Erythroblast (primary cell): ENCODE measurements around the gene KRTAP23-1.

Experiments used
- DNase-seq, 2 experiments: peaks; one replicate each; lab custom pipeline; 2025; lab: John Stamatoyannopoulos, UW
- GATA1 ChIP-seq: IDR thresholded peaks from 2 replicates; pipeline ENCODE4 v1.6.1; 2011; ENCODE audit warnings: low read depth, mild to moderate bottlenecking, control low read depth, low read length, moderate library complexity
- POLR2A ChIP-seq: IDR thresholded peaks from 2 replicates; pipeline ENCODE4 v1.6.1; 2011; ENCODE audit warnings: mild to moderate bottlenecking, low read length

The KRTAP23-1 gene, protein sequence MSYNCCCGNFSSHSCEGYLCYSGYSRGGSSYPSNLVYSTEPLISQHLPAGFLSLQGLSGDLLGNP

DNA sequence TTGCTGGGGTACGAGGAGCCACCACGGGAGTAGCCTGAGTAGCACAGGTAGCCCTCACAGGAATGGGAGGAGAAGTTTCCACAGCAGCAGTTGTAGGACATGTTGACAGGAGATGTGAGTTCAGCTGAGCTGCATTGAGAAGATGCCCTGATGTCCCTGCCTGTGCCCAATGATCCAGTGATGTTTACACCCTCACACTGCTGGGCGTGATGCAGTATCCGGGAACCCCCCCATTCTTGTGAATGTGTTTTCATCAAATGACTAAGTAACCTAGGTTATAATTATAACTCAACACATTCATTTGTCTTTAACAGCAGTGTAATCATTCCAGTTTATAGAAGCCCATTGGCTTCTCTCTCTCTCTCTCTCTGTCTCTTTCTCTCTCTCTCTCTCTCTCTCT, at the start of gene KRTAP23-1:
TSS of gene KRTAP23-1 (minus strand) at position 101 of the 400 bp plus-strand sequence. CDS start at position 101, 0 bp downstream.
- TF ChIP-seq GATA1: no peak
- TF ChIP-seq POLR2A: no peak
- DNase-seq: no peak

DNA sequence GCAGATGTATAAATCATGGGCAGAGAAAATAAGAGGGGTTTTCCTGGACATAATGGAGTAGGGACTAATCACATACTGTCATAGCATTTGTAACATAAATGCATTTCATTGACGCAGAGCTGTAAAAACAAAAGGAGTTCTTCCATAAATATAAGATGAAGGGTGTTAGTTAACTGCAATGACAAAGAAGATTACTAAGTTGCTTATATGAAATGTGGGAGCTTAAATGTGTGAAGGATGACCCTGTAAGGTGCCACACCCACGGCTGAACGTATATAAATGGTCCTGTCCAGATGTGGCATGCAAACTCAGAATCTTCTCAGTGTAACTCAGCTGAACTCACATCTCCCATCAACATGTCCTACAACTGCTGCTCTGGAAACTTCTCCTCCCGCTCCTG, 47.3 kb upstream of the KRTAP23-1 start, which contains the start of gene KRTAP13-1:
TSS of gene KRTAP13-1 (plus strand) at position 301 of the 400 bp plus-strand sequence. CDS start at position 357, 56 bp downstream.
- no peak for TF ChIP-seq POLR2A
- TF ChIP-seq GATA1: no peak
- DNase-seq: no peak

DNA sequence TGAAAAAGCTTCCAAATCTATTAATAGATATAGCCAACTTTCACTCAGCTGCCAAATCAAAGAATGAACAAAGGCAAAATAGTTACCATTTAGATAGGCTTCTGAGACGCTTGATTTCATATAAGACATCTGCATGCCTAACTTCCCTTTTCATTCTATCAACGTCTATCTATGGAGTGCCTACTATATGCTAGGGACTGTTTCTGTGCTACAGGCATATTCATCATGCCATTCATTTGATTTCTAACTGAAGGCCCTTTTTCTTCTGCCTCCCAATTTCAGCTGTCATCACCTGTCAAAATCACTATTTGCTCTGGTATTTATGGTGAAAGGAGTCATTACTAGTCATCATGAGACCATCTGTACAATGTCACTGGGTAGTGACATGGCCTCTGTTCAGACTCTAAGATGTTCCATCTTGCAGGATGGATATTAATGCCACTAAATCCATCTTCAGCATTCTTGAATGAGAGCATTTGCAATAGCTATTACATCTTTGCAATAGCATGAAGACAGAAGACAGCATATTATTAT, 43.2 kb upstream of the KRTAP23-1 start:
- DNase-seq: no peak
- no peak for TF ChIP-seq POLR2A
- no peak for TF ChIP-seq GATA1

DNA sequence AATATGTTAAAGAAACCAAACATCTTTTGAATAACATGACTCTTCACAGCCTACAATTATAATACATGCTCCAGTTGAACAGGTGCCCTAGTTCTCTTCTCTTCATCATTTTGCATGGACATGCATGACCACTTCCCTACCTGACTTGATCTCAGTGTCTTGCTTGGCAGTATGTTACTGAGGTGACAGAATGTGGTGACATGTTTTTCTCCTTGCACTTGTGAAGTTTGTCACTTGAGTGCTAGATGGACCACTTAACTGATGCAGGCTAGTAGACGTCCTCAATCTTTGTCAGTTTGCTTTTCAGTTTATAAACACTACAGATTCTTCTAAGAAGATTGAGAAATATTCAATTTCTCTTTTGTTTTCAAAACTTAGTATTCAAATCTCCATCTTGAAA, 33.8 kb upstream of the KRTAP23-1 start:
- no peak for DNase-seq
- TF ChIP-seq GATA1 (no peak), POLR2A (no peak)

DNA sequence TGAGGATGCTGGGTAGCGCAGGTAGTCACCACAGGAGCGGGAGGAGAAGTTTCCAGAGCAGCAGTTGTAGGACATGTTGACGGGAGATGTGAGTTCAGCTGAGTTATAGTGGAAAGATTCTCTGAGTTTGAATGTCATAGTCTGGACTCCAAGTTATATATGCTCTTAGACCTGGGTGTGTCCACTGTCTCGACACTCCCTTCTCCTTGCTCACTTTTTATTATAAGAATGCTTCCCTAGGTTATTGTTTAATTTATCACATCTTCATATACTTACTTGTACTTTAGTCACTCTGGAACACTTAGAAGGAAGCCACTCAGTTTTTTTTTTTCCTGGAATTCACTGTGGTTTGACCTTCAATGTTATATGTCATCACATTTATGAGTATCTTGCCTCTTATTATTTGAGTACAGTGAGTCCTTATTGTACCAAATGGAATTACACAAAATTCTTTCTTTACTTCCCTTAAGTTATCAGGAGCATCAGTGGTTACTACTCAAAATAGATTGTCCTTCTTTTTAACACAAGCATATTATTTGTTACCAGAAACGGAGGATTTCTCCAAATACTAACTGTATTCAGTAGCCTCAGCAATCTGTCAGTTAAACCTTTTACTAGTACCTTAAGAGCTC, 23.8 kb upstream of the KRTAP23-1 start, which contains the start of gene KRTAP13-2:
TSS of gene KRTAP13-2 (minus strand) at position 133 of the 632 bp plus-strand sequence. CDS start at position 75, 58 bp downstream.
- DNase-seq: no peak
- no peak for TF ChIP-seq GATA1
- TF ChIP-seq POLR2A: no peak

DNA sequence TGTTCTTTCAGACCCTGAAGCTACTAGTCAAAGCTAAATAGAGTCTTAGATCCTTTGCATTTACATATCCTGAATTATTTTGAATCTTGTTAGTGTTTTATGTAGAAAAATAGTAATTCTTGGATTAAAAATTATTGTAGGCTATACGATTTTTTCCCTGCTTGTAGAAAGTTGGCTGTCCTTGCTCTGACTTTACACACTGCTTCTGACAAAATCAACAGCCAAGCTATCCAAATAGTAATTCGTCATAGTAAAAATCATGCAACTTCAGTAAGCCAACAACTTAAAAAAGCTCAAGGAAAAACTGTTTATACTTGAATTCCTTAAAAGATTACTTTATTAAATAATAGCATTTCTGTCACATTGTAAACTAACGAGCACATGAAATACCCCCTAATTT, 7.5 kb upstream of the KRTAP23-1 start:
- no peak for DNase-seq
- no peak for TF ChIP-seq POLR2A
- no peak for TF ChIP-seq GATA1

DNA sequence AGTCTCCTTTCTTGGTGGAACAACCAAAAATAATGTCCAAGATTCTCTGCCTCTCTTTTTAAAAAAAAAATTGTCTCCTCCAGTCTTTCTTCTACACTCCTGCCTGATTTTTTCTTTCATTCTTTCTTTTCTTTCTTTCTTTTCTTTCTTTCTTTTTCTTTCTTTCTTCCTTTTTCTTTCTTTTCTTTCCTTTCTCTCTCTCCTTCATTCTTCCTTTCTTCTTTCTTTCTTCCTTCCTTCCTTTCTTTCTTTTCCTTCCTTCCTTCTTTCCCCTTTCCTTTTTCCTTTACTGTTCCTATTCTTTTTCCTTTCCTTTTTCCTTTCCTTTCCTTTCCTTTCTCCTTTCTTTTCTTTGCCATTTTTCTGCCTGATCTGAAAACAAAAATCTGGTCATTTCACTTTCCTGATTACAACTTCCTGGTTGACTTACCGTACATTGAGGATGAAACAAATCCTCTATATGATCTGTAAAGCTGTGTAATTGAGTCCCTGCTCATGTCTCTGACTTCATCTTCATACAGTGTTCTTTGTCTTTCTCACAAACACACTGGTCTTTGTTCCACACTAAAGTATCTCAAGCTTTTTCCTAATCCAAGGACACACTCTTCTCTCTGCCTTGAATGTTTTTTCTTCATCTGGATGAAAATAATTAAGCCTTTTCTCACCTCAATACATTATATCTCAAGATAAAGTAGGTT, 6.1 kb upstream of the KRTAP23-1 start:
- no peak for DNase-seq
- TF ChIP-seq GATA1: no peak
- no peak for TF ChIP-seq POLR2A

DNA sequence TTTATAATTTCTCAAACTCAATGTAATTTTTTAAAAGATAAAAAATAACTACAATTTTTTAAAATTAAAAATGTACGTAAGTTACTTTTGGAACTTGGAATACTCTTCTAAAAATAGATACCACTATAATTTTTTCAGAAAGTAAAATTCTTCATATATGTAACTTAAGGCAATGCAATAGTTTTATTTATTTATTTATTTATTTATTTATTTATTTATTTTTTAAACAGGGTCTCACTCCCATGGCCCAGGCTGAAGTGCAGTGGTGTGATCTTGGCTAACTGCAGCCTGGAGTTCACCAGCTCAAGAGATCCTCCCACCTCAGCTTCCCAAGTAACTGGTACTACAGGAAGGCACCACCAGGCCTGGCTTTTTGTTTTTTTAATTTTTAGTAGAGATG, 3.1 kb upstream of the KRTAP23-1 start:
- DNase-seq: no peak
- TF ChIP-seq POLR2A (no peak), GATA1 (no peak)

DNA sequence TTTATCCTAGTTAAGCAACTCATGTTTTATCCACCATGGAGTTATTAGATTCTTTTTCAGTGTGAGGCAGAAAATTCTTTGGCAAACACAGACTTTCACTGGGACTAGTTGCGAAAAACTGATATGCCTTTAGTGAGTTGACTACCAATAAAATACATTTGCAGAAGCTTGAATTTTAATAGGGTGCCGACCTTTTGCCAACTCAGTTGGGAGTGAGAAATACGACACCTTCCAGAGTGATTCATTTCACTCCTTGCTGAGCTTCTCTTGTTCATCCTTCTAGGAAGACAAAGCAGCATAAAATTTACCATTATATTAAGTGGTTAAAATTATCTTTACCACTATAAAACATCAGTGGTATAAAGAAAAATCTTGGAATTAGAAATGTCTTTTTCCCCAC, 1.2 kb upstream of the KRTAP23-1 start:
- no peak for DNase-seq
- TF ChIP-seq GATA1 (no peak), POLR2A (no peak)

DNA sequence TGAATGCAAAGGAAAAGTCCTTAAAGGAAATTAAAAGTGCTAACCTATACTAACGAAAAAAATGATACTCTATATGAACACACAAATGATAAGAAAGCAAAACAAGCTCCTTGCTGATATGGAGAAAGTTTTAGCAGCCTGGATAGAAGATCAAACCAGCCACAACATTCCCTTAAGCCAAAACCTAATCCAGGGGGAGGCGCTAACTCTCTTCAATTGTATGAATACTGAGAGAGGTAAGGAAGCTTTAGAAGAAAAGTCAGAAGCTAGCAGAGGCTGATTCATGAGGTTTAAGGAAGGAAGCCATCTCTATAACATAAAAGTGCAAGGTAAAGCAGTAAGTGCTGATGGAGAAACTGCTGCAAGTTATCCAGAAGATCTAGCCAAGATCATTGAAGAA, 3.4 kb downstream of the KRTAP23-1 start:
- DNase-seq: no peak

DNA sequence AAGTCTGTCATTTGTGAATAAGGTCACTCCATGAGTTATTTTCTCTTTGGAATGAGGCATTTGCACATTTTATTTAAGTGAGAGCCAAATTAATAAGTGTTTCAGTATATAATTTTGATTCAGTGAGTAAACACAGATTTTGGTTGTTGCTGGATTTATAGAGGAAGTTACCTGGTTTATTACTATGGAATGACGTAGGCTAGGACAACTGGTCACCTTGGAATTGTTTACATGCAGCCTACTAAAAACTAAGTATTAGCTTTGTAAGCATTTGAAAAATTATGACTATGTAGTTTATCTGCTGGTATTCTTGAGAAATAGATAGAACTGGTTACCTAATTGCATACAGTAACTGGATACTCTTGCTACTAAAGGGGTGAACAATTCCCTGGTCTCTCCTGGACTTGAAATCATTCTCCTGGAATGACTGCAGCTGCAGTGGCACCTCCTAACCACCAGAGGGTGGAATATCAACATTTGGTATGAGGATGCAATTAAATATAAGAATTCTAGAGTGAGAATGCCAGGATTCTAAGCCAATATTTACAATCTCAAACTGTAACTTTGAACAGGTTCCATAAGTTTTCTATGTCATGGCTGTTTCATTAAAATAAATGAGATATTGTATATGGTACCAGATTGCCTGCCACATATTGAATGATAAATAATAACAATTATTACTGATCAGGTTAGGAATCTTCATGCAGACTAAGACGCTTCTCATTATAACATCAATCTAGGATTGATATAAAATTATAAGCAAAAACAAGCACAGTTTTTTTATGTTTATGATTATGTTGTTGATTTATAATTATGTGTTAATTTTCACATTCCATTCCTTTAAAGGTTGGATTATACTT, 7.5 kb downstream of the KRTAP23-1 start:
- DNase-seq: peak; percentile 6 to 36
- TF ChIP-seq GATA1: no peak
- TF ChIP-seq POLR2A: no peak

More for the DNA sequence above, 3.4 kb downstream of the KRTAP23-1 start:
- TF ChIP-seq POLR2A (no peak), GATA1 (no peak)

DNA sequence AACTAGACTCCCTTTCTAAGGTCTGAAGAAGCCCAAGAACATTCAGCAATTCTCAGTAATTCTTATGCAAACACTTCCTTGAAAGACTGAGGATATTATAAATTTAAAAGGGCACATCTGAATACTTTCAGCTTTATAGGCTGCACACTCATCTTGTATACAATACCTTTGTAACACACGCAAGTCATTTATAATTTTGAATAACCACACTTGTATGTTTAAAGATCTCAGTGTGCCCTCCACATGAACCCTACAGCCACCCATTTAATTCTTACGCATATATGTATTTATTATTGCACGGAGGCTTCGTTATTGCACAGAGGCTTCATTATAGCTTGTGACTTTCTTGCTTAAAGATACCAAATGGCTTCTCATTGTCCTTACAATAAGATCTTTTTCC, 9.7 kb downstream of the KRTAP23-1 start:
- no peak for TF ChIP-seq POLR2A
- no peak for TF ChIP-seq GATA1

DNA sequence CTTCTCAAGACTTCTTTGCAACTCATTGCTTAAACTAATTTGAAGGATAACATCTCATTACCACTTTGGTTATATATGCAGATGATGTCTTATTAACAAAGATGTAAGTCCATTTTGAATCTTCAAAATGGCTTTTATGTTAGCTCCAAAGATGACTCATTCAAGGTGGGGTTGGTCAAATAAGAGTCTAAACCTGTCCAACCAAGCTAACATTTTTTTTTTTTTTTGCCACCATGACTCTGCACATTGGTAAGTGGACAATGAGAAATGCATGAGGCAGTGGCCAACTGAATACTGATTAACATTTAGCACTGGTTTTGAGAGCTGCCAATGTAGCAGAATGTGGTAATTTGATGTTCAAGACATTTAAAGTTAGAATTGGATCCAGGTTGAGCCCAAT, 10.6 kb downstream of the KRTAP23-1 start:
- TF ChIP-seq POLR2A (no peak), GATA1 (no peak)
- DNase-seq: no peak

More for the DNA sequence above, 9.7 kb downstream of the KRTAP23-1 start:
- DNase-seq: no peak
